GM21528 (cell line): Measurements from ENCODE around the gene SPTBN2.
A peak's percentile ranks its signal among the peaks of the same experiment; 100 is the strongest.

Experiments
- ATAC-seq: cut with Tn5 transposase; IDR thresholded peaks from one replicate; pipeline ENCODE4 v1.9.1; 2021; ENCODE audit warnings: mild to moderate bottlenecking, moderate library complexity; ENCODE audit not compliant: unreplicated experiment, low FRiP score

Gene SPTBN2

DNA sequence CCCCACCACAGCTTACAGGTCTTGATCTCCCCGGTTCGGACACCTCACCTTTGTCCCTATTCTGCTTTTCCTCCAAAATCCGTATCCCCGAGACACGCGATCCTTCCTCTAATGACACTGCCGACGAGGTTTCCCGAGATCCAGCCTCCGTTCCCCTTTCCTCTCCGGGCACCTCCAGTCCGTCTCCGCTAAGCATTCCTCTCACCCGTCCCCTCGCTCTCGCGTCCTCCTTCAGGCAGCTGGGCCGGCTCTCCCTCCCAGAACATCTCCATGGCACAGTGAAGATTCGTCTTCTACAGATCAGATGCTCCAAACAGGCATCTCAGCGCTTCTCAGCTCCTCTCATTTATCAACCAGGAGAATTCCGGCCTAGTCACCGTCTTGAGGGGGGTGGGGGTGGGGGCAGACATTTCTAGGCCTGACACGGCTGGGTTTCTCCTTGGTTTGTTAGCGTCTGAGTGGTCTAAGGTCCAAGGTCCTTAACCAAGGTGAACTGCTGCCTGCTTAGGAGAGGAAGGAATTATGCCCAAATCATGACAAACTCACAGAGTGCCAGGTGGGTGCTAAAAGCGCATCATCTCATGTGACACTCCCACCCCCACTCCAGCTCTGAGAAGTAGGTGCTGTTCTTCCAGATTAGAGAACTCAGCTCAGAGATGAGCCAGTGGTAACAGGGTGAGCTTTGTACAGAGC, at the start of gene SPTBN2:
TSS of gene SPTBN2 (minus strand) at position 524 of the 693 bp plus-strand sequence. CDS start 7,976 bp downstream, outside the sequence.
- ATAC-seq, result no peak

- ATAC-seq, result no peak
Observed at GRCh38 chr11:66768818-66769217, 39.8 kb upstream of the SPTBN2 start.

- no peak for ATAC-seq
Observed at GRCh38 chr11:66768088-66768521, 39.1 kb upstream of the SPTBN2 start.

DNA sequence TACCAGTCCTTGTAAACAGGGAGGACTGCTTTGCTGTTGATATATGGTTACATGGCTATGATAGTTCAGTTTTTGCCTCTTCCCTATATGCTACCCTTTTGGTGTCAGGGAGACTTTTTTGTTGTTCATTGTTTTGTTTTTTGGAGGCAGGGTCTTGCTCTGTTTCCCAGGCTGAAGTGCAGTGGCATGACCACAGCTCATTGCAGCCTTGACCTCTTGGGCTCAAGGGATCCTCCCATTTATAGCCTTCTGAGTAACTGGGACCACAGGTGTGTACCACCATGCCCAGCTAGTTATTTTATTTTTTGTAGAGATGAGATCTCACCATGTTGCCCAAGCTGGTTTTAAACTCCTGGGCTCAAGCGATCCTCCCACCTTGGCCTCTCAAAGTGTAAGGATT, 38.6 kb upstream of the SPTBN2 start:
- no peak for ATAC-seq

- ATAC-seq, result no peak
Observed at GRCh38 chr11:66766681-66767080, 37.7 kb upstream of the SPTBN2 start.

DNA sequence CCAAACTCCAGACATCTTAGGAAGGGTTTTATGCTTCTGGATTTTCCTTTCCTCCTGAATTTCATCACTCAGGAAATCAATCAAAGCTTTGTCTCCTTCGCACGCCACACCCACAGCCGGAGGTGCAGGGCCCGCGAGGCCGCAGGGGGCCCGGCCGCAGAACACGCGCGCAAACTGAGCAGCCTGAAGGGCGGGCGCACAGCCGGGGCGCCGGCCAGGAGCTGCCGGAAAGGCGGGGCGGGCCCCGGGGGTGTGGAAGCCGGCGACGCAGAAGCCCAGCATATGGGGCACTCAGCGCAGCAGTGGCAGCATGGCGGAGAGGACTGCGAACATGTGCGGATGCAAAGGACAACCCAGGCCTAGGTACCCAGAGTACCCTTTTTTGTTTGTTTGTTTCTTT, 33.1 kb upstream of the SPTBN2 start:
- no peak for ATAC-seq

GRCh38 chr11:66752148-66752547, 23.1 kb upstream of the SPTBN2 start:
- no peak for ATAC-seq

DNA sequence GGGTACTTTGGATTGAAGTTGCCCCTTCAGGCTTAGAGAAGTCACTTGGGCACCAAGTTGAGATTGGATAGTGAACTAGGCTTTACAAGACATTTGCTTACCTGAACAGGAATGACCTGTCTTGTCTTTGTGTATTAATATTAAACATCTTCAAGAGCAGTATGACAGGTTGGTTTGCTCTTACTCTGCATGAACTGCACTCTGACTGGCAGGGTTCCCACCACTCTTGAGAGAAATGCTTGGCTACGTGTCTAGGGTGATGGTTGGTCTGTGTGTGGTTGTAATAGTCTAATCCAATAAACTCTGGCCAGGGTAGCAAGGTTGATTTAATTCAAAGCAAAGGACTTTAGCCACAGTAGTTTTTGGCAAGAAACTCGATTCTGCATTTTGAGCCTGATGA, 20.1 kb upstream of the SPTBN2 start:
- ATAC-seq, result no peak

- no peak for ATAC-seq
Observed at GRCh38 chr11:66747480-66747879, 18.5 kb upstream of the SPTBN2 start.

- peak; percentile 43 for ATAC-seq
Observed at GRCh38 chr11:66745356-66746235, 16.6 kb upstream of the SPTBN2 start.

- ATAC-seq, result peak; percentile 79
Observed at GRCh38 chr11:66744485-66745355, 15.7 kb upstream of the SPTBN2 start.

- ATAC-seq, result no peak
Observed at GRCh38 chr11:66743271-66743968, 14.4 kb upstream of the SPTBN2 start.

GRCh38 chr11:66741153-66741552, 12.1 kb upstream of the SPTBN2 start:
- no peak for ATAC-seq

GRCh38 chr11:66739983-66740382, 11.0 kb upstream of the SPTBN2 start:
- ATAC-seq, result no peak

DNA sequence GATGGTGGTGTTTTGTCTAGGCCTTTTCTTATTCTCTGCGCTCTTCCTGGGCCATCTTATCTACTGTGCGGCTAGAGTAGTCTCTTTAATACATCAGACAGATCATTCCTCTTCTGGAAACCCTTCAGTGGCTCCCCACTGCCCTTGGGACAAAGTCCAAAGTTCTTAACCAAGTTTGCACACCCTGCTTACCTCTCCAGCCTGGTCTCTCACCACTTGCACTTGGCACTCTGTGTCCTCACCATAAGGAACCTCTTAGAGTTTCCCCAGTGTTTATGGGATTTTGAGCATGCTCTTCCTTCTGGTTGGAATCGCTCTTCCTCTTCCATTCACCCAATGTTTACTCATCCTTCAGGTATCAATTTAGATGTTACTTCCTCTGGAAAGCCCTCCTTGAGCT, 5.2 kb upstream of the SPTBN2 start:
- ATAC-seq, result no peak

DNA sequence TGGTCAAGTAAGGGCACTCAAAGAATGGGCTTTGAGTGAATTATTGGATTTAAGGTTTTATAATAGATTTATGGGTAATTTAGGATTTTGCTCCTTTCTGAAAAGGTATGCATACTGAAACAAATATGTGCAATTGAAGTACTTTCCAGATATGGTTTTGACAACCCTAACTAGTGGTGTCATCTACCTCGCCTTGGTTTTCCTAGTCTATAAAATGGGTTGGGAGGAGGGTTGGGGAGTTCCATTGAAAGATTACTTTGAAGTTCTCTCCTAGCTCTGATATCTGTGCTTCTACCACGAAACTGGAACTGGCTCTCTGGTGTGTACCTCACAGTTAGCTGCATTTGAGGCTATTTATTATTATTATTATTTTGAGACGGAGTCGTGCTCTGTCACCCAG, 431 bp upstream of the SPTBN2 start:
- no peak for ATAC-seq

DNA sequence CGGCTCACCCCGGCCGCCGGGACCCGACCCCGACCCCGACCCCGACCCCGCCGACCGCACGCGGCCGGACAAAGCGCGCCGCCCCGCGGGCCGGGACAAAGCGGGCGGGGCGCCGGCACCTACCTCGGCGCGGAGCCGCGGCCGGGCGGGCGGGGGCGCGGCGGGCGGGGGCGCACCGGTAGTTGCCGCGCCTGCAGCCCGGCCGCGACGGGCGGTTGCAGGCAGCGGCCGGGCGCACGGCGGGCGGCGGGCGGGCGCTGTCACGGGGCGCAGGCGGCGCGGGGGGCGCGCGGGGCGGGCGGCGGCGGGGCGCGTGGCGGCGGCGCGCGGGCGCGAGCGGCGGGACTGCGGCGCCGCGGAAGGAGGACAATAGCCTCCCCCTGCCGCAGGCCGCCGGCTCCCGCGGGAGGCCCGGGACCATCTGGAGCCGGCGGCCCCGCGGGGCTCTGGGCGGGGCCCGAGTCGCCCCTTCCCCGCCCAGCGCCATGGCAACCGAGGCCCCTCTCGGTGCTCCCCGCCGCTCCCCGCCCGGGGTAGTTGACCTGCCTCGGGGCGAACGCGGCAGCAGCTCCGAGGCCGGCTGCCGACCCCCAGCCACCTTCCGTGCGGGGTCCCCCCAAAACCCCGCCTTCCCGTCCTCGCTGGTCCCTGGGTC, 851 bp downstream of the SPTBN2 start:
- no peak for ATAC-seq

- ATAC-seq, result no peak
Observed at GRCh38 chr11:66727282-66728037, 1.6 kb downstream of the SPTBN2 start.

DNA sequence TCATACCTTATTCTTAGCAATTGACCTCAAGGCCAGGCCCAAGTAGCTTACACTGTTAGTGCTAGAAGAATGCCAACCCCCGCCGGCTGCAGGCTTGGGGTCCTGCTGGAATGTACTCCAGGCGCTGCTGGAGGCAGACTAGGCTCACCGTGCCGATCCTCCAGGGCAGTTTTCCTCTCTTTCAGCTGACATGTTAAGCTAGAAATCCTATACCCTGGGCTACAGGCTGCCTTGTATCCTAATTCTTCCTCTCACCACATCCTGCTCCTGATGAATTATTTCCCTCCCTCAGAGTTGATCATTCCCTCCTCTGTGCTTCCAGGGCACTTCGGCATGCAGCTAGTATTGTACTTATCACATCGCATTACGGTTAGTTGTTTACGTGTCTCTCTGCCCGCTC, 3.4 kb downstream of the SPTBN2 start:
- no peak for ATAC-seq
